GM13976 (cell line): Measurements from ENCODE around the gene PDLIM4.
A peak's percentile ranks its signal among the peaks of the same experiment; 100 is the strongest.

Experiments
- DNase-seq: peaks from one replicate; pipeline ENCODE4 v3.0.0; 2012; ENCODE audit warnings: low spot score
- in situ Hi-C: fragments of 300-500 bp; cut with MboI; formaldehyde crosslinking; loops from one replicate; pipeline ENCODE4 v1.12.0; 2022; ENCODE audit warnings: low sequenced_read_pairs, mixed read lengths, inconsistent platforms; ENCODE audit not compliant: unreplicated experiment
- TF ChIP-seq, protein P1 (sequence below): IDR thresholded peaks from 2 replicates; pipeline ENCODE4 v1.5.1; 2012; ENCODE audit warnings: borderline replicate concordance, mild to moderate bottlenecking; ENCODE audit not compliant: insufficient read depth; ENCODE audit errors: extremely low read depth, missing control alignments, control extremely low read depth

PDLIM4 gene

GRCh38 chr5:132256783-132257130 is 739 bp upstream of the PDLIM4 start:
- TF ChIP-seq, protein P1, sequence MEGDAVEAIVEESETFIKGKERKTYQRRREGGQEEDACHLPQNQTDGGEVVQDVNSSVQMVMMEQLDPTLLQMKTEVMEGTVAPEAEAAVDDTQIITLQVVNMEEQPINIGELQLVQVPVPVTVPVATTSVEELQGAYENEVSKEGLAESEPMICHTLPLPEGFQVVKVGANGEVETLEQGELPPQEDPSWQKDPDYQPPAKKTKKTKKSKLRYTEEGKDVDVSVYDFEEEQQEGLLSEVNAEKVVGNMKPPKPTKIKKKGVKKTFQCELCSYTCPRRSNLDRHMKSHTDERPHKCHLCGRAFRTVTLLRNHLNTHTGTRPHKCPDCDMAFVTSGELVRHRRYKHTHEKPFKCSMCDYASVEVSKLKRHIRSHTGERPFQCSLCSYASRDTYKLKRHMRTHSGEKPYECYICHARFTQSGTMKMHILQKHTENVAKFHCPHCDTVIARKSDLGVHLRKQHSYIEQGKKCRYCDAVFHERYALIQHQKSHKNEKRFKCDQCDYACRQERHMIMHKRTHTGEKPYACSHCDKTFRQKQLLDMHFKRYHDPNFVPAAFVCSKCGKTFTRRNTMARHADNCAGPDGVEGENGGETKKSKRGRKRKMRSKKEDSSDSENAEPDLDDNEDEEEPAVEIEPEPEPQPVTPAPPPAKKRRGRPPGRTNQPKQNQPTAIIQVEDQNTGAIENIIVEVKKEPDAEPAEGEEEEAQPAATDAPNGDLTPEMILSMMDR = no peak
- DNase-seq = peak; percentile 8
- in situ Hi-C loops = no loop called here

GRCh38 chr5:132258102-132259068 is 889 bp downstream of the PDLIM4 start:
- peak; percentile 28 for DNase-seq
- in situ Hi-C loops = no loop called here
- TF ChIP-seq, protein P1 = no peak

- in situ Hi-C loops = no loop called here
These were observed 1.8 kb downstream of the PDLIM4 start for GRCh38 chr5:132259069-132259851.

GRCh38 chr5:132260051-132260450 is 2.6 kb downstream of the PDLIM4 start:
- peak; percentile 17 for DNase-seq
- in situ Hi-C loops = no loop called here
- TF ChIP-seq, protein P1 = no peak

More at GRCh38 chr5:132259069-132259851, 1.8 kb downstream of the PDLIM4 start:
- peak; percentile 15 for DNase-seq
- TF ChIP-seq, protein P1 = no peak

- peak; percentile 54 for DNase-seq
- in situ Hi-C loops = no loop called here
- TF ChIP-seq, protein P1 = no peak
These were observed 3.4 kb downstream of the PDLIM4 start for GRCh38 chr5:132260714-132261551.
